ENCODE results near the gene PHETA2. TPM values are rescaled to one million over a fixed set of nuclear protein-coding genes. Genes with fewer than 3 reads are reported as not detected.

PHETA2 gene, protein sequence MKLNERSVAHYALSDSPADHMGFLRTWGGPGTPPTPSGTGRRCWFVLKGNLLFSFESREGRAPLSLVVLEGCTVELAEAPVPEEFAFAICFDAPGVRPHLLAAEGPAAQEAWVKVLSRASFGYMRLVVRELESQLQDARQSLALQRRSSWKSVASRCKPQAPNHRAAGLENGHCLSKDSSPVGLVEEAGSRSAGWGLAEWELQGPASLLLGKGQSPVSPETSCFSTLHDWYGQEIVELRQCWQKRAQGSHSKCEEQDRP
- 2.8 TPM for total RNA-seq

GRCh38 chr22:42074132-42074811, at the start of gene PHETA2:
PHETA2 (plus strand) TSS chr22:42074248; CDS start chr22:42077294, 3,046 bp downstream.

GRCh38 chr22:42070517-42071422, 3.3 kb upstream of the PHETA2 start, which contains the start of gene NAGA:
NAGA (minus strand) TSS chr22:42070812; CDS start chr22:42070297, 515 bp downstream.

DNA sequence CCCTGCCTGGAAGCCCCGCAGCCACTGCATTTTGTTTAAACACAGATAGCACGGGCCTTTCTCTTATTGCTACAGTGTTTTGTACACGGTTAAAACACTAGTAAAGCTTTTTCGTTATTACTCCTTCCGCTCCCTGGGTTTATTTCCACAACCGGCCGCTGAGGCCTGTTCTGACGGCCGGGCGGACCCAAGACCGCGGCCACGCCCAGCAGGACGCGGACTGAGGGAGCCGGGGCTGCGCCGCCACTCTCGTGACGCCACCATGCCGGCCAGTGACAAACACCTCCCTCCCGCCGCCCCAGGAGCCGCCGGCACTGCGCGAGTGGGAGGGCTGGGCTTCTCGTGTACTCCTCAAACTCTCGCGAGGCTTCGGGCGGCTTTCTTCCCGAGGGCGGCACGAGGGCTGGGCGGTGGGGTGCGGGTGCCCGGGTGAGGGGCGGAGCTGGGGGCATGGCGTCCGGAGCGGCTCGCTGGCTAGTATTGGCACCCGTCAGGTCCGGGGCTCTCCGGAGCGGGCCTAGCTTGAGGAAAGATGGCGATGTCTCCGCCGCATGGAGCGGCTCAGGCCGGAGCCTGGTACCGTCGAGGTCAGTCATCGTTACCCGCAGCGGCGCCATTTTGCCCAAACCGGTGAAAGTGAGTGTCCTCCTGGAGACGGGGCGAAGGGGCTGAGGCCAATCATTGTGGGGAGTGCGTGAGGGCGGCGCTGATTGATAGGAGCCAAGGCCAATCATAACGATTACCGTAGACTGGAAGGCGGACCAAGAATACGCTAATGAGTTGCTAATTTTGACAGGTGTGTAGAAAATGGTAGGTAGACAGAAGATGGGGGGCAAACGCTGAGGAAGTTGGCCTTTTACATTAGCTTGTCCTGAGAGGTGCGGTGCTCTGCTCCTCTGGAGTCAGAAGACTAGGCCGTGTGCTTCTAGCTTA, 5.5 kb downstream of the PHETA2 start, which contains the start of gene SMDT1:
SMDT1 (plus strand) TSS at position 382 of the 933 bp plus-strand sequence; CDS start at position 451, 69 bp downstream.

GRCh38 chr22:42090596-42091454, 16.8 kb downstream of the PHETA2 start, which contains the start of gene NDUFA6:
NDUFA6 (minus strand) TSS chr22:42090772; CDS start chr22:42090744, 28 bp downstream.

Small RNA genes lying within 50 kb of the gene (small RNA-seq; reads per million reads assigned to genes)
- gene SNORD13P1 (ENCODE audit: low replicate concordance), result not detected

Other genes starting within 250 kb of the PHETA2 start
- gene SREBF2, start 241.1 kb upstream of the PHETA2 start, total RNA-seq, result 132 TPM
- gene SHISA8, start 159.2 kb upstream of the PHETA2 start, total RNA-seq, result not detected
- under 0.01 TPM for gene TNFRSF13C, start 147.4 kb upstream of the PHETA2 start, total RNA-seq
- gene CENPM, start 127.1 kb upstream of the PHETA2 start, total RNA-seq, result 8.5 TPM
- 227 TPM for gene SEPTIN3, start 104.8 kb upstream of the PHETA2 start, total RNA-seq
- 14.4 TPM for gene WBP2NL, start 75.5 kb upstream of the PHETA2 start, total RNA-seq
- gene NAGA, start 3.4 kb upstream of the PHETA2 start, total RNA-seq, result 12.8 TPM
- 19.4 TPM for gene SMDT1, start 5.5 kb downstream of the PHETA2 start, total RNA-seq
- gene NDUFA6, start 16.5 kb downstream of the PHETA2 start, total RNA-seq, result 34.7 TPM
- gene CYP2D6, start 56.6 kb downstream of the PHETA2 start, total RNA-seq, result 7.2 TPM
- gene TCF20, start 196.4 kb downstream of the PHETA2 start, total RNA-seq, result 81.4 TPM